LNCAP (cell line): ENCODE measurements around the gene PTK7.

Experiments
- CTCF ChIP-seq: fragments of 450-650 bp; IDR thresholded peaks from 2 replicates; pipeline ENCODE4 v1.5.1; 2017; ENCODE audit warnings: mild to moderate bottlenecking

Gene PTK7

GRCh38 chr6:43173591-43174262 lies 97.6 kb downstream of the PTK7 start:
- TF ChIP-seq CTCF = no peak

- no peak for TF ChIP-seq CTCF
Observed at GRCh38 chr6:43174263-43175112, 98.4 kb downstream of the PTK7 start.

GRCh38 chr6:43175676-43176422 lies 99.7 kb downstream of the PTK7 start:
- no peak for TF ChIP-seq CTCF

- no peak for TF ChIP-seq CTCF
Observed at GRCh38 chr6:43176423-43176786, 100.3 kb downstream of the PTK7 start.

GRCh38 chr6:43178150-43178549 lies 102.0 kb downstream of the PTK7 start:
- no peak for TF ChIP-seq CTCF

GRCh38 chr6:43178951-43179830 lies 103.1 kb downstream of the PTK7 start:
- no peak for TF ChIP-seq CTCF

GRCh38 chr6:43180058-43180457 lies 103.9 kb downstream of the PTK7 start:
- no peak for TF ChIP-seq CTCF
